NT2/D1 (cell line): Measurements from ENCODE around the gene HLA-DMA.
A peak's percentile ranks its signal among the peaks of the same experiment; 100 is the strongest.

Experiments
- DNase-seq: peaks from one replicate; pipeline ENCODE4 v3.0.0-alpha.2; 2011; ENCODE audit warnings: low read depth, low spot score
- H3K27me3 ChIP-seq: 2 replicates; pipeline ENCODE4 v1.6.0; 2011; ENCODE audit warnings: mild to moderate bottlenecking; ENCODE audit not compliant: insufficient read length, insufficient read depth
- H3K36me3 ChIP-seq: 2 replicates; pipeline ENCODE4 v1.6.1; 2011; ENCODE audit warnings: mild to moderate bottlenecking, low read length, mixed read lengths; ENCODE audit not compliant: insufficient read depth, insufficient read length
- H3K4me1 ChIP-seq: 2 replicates; pipeline ENCODE4 v1.5.1; 2011; ENCODE audit not compliant: insufficient read depth, insufficient read length
- H3K4me3 ChIP-seq: 2 replicates; pipeline ENCODE4 v1.5.1; 2011; ENCODE audit warnings: low read depth; ENCODE audit not compliant: insufficient read length
- H3K9ac ChIP-seq: 2 replicates; pipeline ENCODE4 v1.6.0; 2011; ENCODE audit warnings: low read depth; ENCODE audit not compliant: insufficient read length
- H3K9me3 ChIP-seq: 2 replicates; pipeline ENCODE4 v1.5.1; 2011; ENCODE audit warnings: mild to moderate bottlenecking, low read length; ENCODE audit not compliant: insufficient read depth
- SUZ12 ChIP-seq: IDR thresholded peaks from 2 replicates; pipeline ENCODE4 v1.6.1; 2011; ENCODE audit not compliant: insufficient read length, insufficient read depth; ENCODE audit errors: extremely low read depth
- YY1 ChIP-seq: IDR thresholded peaks from 2 replicates; pipeline ENCODE4 v1.6.1; 2011; ENCODE audit not compliant: insufficient read length, insufficient read depth
- ZNF274 ChIP-seq: IDR thresholded peaks from 2 replicates; pipeline ENCODE4 v1.6.1; 2011; ENCODE audit warnings: mild to moderate bottlenecking, low read depth, low read length

Gene HLA-DMA

DNA sequence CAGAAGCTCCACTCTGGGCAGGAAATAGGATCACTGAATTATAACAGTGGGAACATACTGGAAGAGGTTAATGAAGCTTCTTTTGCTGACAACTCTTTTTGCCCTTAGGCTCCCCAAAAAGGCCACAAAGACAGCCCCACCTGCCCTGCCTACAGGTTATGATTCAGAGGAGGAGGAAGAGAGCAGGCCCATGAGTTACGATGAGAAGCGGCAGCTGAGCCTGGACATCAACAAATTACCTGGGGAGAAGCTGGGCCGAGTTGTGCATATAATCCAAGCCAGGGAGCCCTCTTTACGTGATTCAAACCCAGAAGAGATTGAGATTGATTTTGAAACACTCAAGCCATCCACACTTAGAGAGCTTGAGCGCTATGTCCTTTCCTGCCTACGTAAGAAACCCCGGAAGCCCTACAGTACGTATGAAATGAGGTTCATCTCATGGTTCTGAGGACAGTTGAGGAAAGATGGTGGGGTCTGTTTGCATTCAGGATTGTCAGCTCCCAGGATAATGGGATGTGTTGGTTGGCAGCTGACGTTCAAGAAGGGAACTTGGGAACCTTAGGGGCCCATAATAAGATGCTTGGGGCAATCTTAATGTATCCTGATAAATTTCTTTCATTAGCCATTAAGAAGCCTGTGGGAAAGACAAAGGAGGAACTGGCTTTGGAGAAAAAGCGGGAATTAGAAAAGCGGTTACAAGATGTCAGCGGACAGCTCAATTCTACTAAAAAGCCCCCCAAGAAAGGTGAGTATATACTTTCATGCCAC is 27.0 kb upstream of the HLA-DMA start:
- Histone ChIP-seq H3K27me3 (no peaks in the 10 kb centered on the region), H3K9ac (no peak overlapping the region), H3K9me3 (no peaks in the 10 kb centered on the region), H3K36me3 (peaks cover 70% of the 10 kb centered on the region), H3K4me1 (peaks cover 2% of the 10 kb centered on the region), H3K4me3 (no peak overlapping the region)
- TF ChIP-seq ZNF274: no peak
- no peak for TF ChIP-seq YY1
- no peak for TF ChIP-seq SUZ12
- no peak for DNase-seq

DNA sequence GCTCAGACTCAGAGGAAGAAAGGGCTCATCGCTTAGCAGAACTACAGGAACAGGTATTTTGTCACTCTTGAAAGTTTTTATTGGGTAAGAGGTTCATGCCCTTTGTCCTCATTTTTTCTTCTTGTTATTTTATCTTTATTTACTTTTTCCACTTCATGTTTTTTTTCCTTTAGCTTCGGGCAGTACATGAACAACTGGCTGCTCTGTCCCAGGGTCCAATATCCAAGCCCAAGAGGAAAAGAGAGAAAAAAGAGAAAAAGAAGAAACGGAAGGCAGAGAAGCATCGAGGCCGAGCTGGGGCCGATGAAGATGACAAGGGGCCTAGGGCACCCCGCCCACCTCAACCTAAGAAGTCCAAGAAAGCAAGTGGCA is 25.0 kb upstream of the HLA-DMA start:
- Histone ChIP-seq H3K9me3 (no peaks in the 10 kb centered on the region), H3K4me1 (peaks cover 2% of the 10 kb centered on the region), H3K36me3 (peaks cover 90% of the 10 kb centered on the region), H3K9ac (no peak overlapping the region), H3K27me3 (no peaks in the 10 kb centered on the region), H3K4me3 (no peak overlapping the region)
- TF ChIP-seq SUZ12: no peak
- no peak for DNase-seq

DNA sequence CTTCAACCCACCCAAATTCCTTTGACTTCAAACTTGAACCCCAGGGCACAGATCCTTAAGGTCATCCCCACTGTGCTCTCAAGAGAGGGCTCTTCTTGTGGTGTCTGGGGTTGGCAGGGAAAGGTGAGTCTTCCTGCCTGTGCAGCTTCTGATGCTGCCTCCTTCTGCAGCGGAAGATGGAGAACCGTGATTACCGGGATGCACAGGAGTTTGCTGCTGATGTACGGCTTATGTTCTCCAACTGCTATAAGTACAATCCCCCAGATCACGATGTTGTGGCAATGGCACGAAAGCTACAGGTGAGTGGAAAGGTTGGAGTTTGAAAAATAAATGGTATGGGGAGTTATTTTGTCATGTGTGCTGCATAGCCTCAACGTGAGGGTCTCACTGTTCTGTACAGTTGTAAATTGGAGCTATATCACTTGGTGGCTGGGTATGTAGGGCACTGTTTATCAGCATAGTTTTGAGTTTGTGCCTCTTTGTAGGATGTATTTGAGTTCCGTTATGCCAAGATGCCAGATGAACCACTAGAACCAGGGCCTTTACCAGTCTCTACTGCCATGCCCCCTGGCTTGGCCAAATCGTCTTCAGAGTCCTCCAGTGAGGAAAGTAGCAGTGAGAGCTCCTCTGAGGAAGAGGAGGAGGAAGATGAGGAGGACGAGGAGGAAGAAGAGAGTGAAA is 24.5 kb upstream of the HLA-DMA start:
- no peaks in the 10 kb centered on the region for H3K9me3 ChIP-seq
- DNase-seq: no peak
- H3K27me3 ChIP-seq: no peaks in the 10 kb centered on the region
- H3K9ac ChIP-seq: no peak overlapping the region
- no peak for TF ChIP-seq YY1
- no peak for TF ChIP-seq SUZ12
- TF ChIP-seq ZNF274: no peak
- peaks cover 2% of the 10 kb centered on the region for H3K4me1 ChIP-seq
- H3K36me3 ChIP-seq: peaks cover 95% of the 10 kb centered on the region
- no peak overlapping the region for H3K4me3 ChIP-seq

DNA sequence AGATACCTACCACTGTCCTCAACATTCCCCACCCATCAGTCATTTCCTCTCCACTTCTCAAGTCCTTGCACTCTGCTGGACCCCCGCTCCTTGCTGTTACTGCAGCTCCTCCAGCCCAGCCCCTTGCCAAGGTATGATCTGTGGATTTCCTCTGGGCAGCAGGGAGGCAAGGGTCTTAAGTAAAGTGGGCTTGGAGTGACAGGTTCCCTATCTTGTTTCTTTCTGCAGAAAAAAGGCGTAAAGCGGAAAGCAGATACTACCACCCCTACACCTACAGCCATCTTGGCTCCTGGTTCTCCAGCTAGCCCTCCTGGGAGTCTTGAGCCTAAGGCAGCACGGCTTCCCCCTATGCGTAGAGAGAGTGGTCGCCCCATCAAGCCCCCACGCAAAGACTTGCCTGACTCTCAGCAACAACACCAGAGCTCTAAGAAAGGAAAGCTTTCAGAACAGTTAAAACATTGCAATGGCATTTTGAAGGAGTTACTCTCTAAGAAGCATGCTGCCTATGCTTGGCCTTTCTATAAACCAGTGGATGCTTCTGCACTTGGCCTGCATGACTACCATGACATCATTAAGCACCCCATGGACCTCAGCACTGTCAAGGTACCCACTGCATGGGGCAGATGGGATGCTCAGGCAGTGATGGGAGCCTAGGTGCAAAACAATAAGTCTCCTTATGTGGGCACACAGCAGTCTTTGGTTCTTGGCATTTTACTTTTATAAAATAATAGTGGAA is 23.6 kb upstream of the HLA-DMA start:
- peaks cover 92% of the 10 kb centered on the region for H3K36me3 ChIP-seq
- H3K9me3 ChIP-seq: no peaks in the 10 kb centered on the region
- H3K4me3 ChIP-seq: no peak overlapping the region
- no peak overlapping the region for H3K9ac ChIP-seq
- H3K4me1 ChIP-seq: peaks cover 2% of the 10 kb centered on the region
- DNase-seq: no peak
- no peak for TF ChIP-seq ZNF274
- no peaks in the 10 kb centered on the region for H3K27me3 ChIP-seq

DNA sequence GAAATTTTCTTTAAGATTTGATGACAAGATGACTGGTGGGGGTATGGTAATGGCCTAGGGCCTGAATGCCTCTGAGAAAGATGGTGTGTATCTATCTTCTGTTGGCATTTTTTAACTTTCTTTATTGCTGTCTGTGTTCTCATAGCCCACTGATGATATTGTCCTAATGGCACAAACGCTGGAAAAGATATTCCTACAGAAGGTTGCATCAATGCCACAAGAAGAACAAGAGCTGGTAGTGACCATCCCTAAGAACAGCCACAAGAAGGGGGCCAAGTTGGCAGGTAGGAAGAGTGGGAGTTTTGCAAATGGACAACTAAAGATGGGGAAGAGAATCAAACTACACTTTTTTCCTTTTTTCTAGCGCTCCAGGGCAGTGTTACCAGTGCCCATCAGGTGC is 23.0 kb upstream of the HLA-DMA start:
- no peaks in the 10 kb centered on the region for H3K27me3 ChIP-seq
- H3K4me3 ChIP-seq: no peak overlapping the region
- no peak overlapping the region for H3K9ac ChIP-seq
- TF ChIP-seq ZNF274: no peak
- TF ChIP-seq SUZ12: no peak
- TF ChIP-seq YY1: no peak
- H3K36me3 ChIP-seq: peaks cover 92% of the 10 kb centered on the region
- H3K4me1 ChIP-seq: peaks cover 2% of the 10 kb centered on the region
- DNase-seq: no peak
- no peaks in the 10 kb centered on the region for H3K9me3 ChIP-seq

DNA sequence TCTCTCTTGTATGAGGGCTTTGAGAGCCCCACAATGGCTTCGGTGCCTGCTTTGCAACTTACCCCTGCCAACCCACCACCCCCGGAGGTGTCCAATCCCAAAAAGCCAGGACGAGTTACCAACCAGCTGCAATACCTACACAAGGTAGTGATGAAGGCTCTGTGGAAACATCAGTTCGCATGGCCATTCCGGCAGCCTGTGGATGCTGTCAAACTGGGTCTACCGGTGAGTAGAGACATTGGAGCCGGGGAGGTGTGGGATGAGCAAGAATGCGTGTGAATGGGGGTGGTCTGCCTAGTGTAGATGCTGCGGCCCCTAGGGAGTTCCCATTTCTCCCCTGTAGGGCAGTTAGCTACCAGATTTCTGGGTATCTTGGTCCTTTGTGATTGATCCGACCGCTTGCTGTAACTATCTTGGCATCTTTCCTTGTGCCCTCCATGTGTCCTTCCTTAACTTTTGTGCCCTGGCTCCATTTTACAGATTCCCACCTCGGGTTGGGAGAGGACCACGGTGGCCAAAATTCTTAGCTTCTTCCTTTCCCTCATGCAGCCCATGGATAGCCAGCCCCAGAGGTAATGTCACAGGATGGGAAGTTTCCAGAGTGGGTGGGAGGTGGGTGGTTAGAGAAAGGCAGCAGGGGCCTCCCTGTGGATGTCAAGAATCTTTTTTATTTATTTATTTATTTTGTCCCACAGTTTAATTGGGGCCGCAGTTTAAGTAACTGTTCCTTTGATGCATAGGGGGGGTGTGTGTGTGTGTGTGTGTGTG is 21.8 kb upstream of the HLA-DMA start:
- no peaks in the 10 kb centered on the region for H3K27me3 ChIP-seq
- no peak for DNase-seq
- H3K4me3 ChIP-seq: peak overlapping the region; percentile 90
- H3K9me3 ChIP-seq: no peaks in the 10 kb centered on the region
- peak overlapping the region; percentile 44 for H3K9ac ChIP-seq
- H3K4me1 ChIP-seq: peaks cover 2% of the 10 kb centered on the region
- TF ChIP-seq SUZ12: no peak
- H3K36me3 ChIP-seq: peaks cover 82% of the 10 kb centered on the region

DNA sequence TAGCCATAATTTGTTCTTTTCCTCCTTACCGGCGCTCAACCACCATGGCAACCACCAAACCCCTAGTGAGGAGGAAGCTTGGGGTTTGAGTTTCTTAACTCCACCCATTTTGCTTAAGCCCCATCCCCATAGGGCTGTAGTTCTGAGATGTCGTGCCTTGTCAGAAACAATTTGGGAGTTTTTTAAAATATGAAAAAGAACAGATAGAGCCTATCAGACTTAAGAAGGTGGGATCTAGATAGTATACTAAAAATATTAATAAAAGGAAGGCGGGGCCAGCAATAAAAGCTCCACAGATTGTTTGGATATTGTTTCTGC is 21.1 kb upstream of the HLA-DMA start:
- peaks cover 2% of the 10 kb centered on the region for H3K4me1 ChIP-seq
- peaks cover 79% of the 10 kb centered on the region for H3K36me3 ChIP-seq
- TF ChIP-seq ZNF274 (no peak), YY1 (no peak), SUZ12 (no peak)
- peak overlapping the region; percentile 90 for H3K4me3 ChIP-seq
- H3K27me3 ChIP-seq: no peaks in the 10 kb centered on the region
- no peak for DNase-seq
- H3K9ac ChIP-seq: peak overlapping the region; percentile 96
- H3K9me3 ChIP-seq: no peaks in the 10 kb centered on the region
